IMR-90 (cell line): ENCODE data around the gene CCNG1. TPM values are rescaled to one million over a fixed set of nuclear protein-coding genes. Genes with fewer than 3 reads are reported as not detected.
A peak's percentile ranks its signal among the peaks of the same experiment; 100 is the strongest.

Experiments used
- ATAC-seq: fragments of 200-7000 bp; cut with Tn5 transposase; 2 replicates; pipeline ENCODE4 v1.9.1; 2020; ENCODE audit warnings: low read depth, mild to moderate bottlenecking, moderate library complexity
- BruUV-seq: library from RNA; stranded (reverse); fragments of 400-500 nt; replicated peaks from 2 replicates; lab custom pipeline; 2021; lab: Mats Ljungman, UMichigan
- CTCF ChIA-PET: fragments of 300-600 bp; formaldehyde crosslinking; extraction: SDS; loops from one replicate; lab custom pipeline; 2021; ENCODE audit warnings: antibody characterized with exemption; lab: Yijun Ruan, JAX
- POLR2A ChIA-PET: fragments of 300-600 bp; sonication (Branson Sonifier 250); formaldehyde crosslinking; loops from one replicate; lab custom pipeline; 2022; ENCODE audit warnings: antibody characterized with exemption; ENCODE audit not compliant: unreplicated experiment; lab: Charles Lee
- DNase-seq: peaks from one replicate; pipeline ENCODE4 v3.0.0; 2013
- H2AFZ ChIP-seq: replicated peaks from 2 replicates; pipeline ENCODE3; 2013; ENCODE audit warnings: low read length, mild to moderate bottlenecking; ENCODE audit not compliant: poor library complexity
- H2AK5ac ChIP-seq: 2 replicates; pipeline ENCODE4 v1.6.1; 2013; ENCODE audit warnings: low read depth, low read length, inconsistent platforms
- H2AK9ac ChIP-seq: replicated peaks from 2 replicates; pipeline ENCODE3; 2013; ENCODE audit warnings: mild to moderate bottlenecking, low read depth, low read length, moderate library complexity; ENCODE audit not compliant: poor library complexity
- H2BK120ac ChIP-seq: 2 replicates; pipeline ENCODE4 v1.6.1; 2013; ENCODE audit warnings: low read depth, low read length, inconsistent platforms
- H2BK15ac ChIP-seq: 3 replicates; pipeline ENCODE4 v1.6.1; 2013; ENCODE audit warnings: low read depth, low read length, inconsistent platforms
- H2BK20ac ChIP-seq: 2 replicates; pipeline ENCODE4 v1.6.1; 2013; ENCODE audit warnings: low read depth, mild to moderate bottlenecking, inconsistent platforms, low read length, moderate library complexity
- H2BK5ac ChIP-seq: 2 replicates; pipeline ENCODE4 v1.6.1; 2013; ENCODE audit warnings: mild to moderate bottlenecking, low read depth, low read length, inconsistent platforms; ENCODE audit not compliant: poor library complexity, severe bottlenecking
- H3K14ac ChIP-seq: replicated peaks from 2 replicates; pipeline ENCODE4 v1.6.1; 2013; ENCODE audit warnings: low read depth, low read length, inconsistent platforms
- H3K18ac ChIP-seq: 2 replicates; pipeline ENCODE4 v1.6.1; 2013; ENCODE audit warnings: low read depth, low read length, control low read depth
- H3K23ac ChIP-seq: 2 replicates; pipeline ENCODE4 v1.6.1; 2013; ENCODE audit warnings: low read depth, low read length, inconsistent platforms
- H3K27ac ChIP-seq: 2 replicates; pipeline ENCODE4 v1.5.1; 2013; ENCODE audit warnings: mild to moderate bottlenecking, control low read depth, low read length; ENCODE audit not compliant: insufficient read depth
- H3K27me3 ChIP-seq: 2 replicates; pipeline ENCODE4 v1.6.1; 2013; ENCODE audit warnings: low read length; ENCODE audit not compliant: control insufficient read depth, insufficient read depth
- H3K36me3 ChIP-seq: 2 replicates; pipeline ENCODE4 v1.6.1; 2013; ENCODE audit warnings: low read length, mixed read lengths; ENCODE audit not compliant: control insufficient read depth, insufficient read depth
- H3K4ac ChIP-seq: 2 replicates; pipeline ENCODE4 v1.6.1; 2013; ENCODE audit warnings: low read depth, low read length, inconsistent platforms
- H3K4me1 ChIP-seq: 2 replicates; pipeline ENCODE4 v1.6.1; 2013; ENCODE audit warnings: low read length, mixed read lengths; ENCODE audit not compliant: control insufficient read depth, insufficient read depth
- H3K4me2 ChIP-seq: 2 replicates; pipeline ENCODE4 v1.6.1; 2013; ENCODE audit warnings: low read depth, mild to moderate bottlenecking, control low read depth, low read length, moderate library complexity
- H3K4me3 ChIP-seq: 2 replicates; pipeline ENCODE4 v1.5.1; 2013; ENCODE audit warnings: low read depth, mild to moderate bottlenecking, control low read depth, low read length, moderate library complexity; ENCODE audit not compliant: insufficient read depth
- H3K56ac ChIP-seq: 2 replicates; pipeline ENCODE4 v1.6.1; 2013; ENCODE audit warnings: low read length, inconsistent platforms; ENCODE audit not compliant: insufficient read depth; ENCODE audit errors: extremely low read depth
- H3K79me1 ChIP-seq, 2 experiments: 2 replicates each; pipeline ENCODE4 v1.6.1; 2013; ENCODE audit warnings: low read length in 2 of 2, inconsistent platforms in 1 of 2, low read depth in 1 of 2
- H3K9ac ChIP-seq: 2 replicates; pipeline ENCODE4 v1.6.1; 2013; ENCODE audit warnings: low read depth, low read length, control low read depth
- H3K9me1 ChIP-seq: 2 replicates; pipeline ENCODE4 v1.6.1; 2013; ENCODE audit warnings: low read length, inconsistent platforms; ENCODE audit not compliant: insufficient read depth
- H3K9me3 ChIP-seq: 2 replicates; pipeline ENCODE4 v1.6.1; 2013; ENCODE audit warnings: low read length; ENCODE audit not compliant: control insufficient read depth, insufficient read depth
- H4K20me1 ChIP-seq: 2 replicates; pipeline ENCODE4 v1.6.1; 2013; ENCODE audit warnings: low read length, inconsistent platforms; ENCODE audit not compliant: insufficient read depth
- H4K5ac ChIP-seq: 2 replicates; pipeline ENCODE4 v1.6.1; 2013; ENCODE audit warnings: mild to moderate bottlenecking, low read depth, low read length, control low read depth
- H4K8ac ChIP-seq, 2 experiments: 2 replicates each; pipeline ENCODE4 v1.6.1; 2013; ENCODE audit warnings: low read depth in 2 of 2, low read length in 2 of 2, control low read depth in 1 of 2, inconsistent platforms in 1 of 2
- H4K91ac ChIP-seq: 2 replicates; pipeline ENCODE4 v1.6.1; 2013; ENCODE audit warnings: low read depth, low read length, inconsistent platforms; ENCODE audit not compliant: insufficient read depth
- BHLHE40 ChIP-seq: fragments of 150-350 bp; IDR thresholded peaks from 2 replicates; pipeline ENCODE4 v1.6.1; 2016; ENCODE audit warnings: mild to moderate bottlenecking, low read depth, low read length
- CEBPB ChIP-seq: IDR thresholded peaks from 2 replicates; pipeline ENCODE4 v1.6.1; 2012; ENCODE audit warnings: low read depth, low read length, improper control_type of control experiment
- CHD1 ChIP-seq: IDR thresholded peaks from 2 replicates; pipeline ENCODE4 v1.6.1; 2012; ENCODE audit warnings: low read depth, low read length, improper control_type of control experiment
- CTCF ChIP-seq: conservative IDR thresholded peaks from 2 replicates; pipeline ENCODE4 v1.5.1; 2012; ENCODE audit warnings: mild to moderate bottlenecking, low read depth, low read length, improper control_type of control experiment
- FOS ChIP-seq: fragments of 150-350 bp; IDR thresholded peaks from 2 replicates; pipeline ENCODE4 v1.6.1; 2016; ENCODE audit warnings: low read depth, low read length
- MAFK ChIP-seq: IDR thresholded peaks from 2 replicates; pipeline ENCODE4 v1.6.1; 2012; ENCODE audit warnings: low read depth, low read length, improper control_type of control experiment
- MXI1 ChIP-seq: IDR thresholded peaks from 2 replicates; pipeline ENCODE4 v1.6.1; 2012; ENCODE audit warnings: low read depth, mild to moderate bottlenecking, low read length, moderate library complexity, borderline replicate concordance
- NFE2L2 ChIP-seq: fragments of 150-350 bp; IDR thresholded peaks from 2 replicates; pipeline ENCODE4 v1.6.1; 2016; ENCODE audit warnings: low read depth, mild to moderate bottlenecking, low read length
- POLR2A ChIP-seq: IDR thresholded peaks from 2 replicates; pipeline ENCODE4 v1.6.1; 2012; ENCODE audit warnings: mild to moderate bottlenecking, low read depth, low read length
- RAD21 ChIP-seq: IDR thresholded peaks from 2 replicates; pipeline ENCODE4 v1.6.1; 2012; ENCODE audit warnings: low read length, improper control_type of control experiment
- RCOR1 ChIP-seq: IDR thresholded peaks from 2 replicates; pipeline ENCODE4 v1.6.1; 2012; ENCODE audit warnings: mild to moderate bottlenecking, low read length, improper control_type of control experiment; ENCODE audit not compliant: insufficient replicate concordance
- RFX5 ChIP-seq: IDR thresholded peaks from 2 replicates; pipeline ENCODE4 v1.8.0; 2012; ENCODE audit warnings: low read depth, mild to moderate bottlenecking, low read length, moderate library complexity
- USF2 ChIP-seq: fragments of 150-350 bp; IDR thresholded peaks from 2 replicates; pipeline ENCODE4 v1.6.1; 2017; ENCODE audit warnings: mild to moderate bottlenecking, antibody characterized with exemption, low read length, low read depth
- WGBS, 2 experiments: methylation state at CpG; one replicate each; pipeline versions ENCODE4 v1.1.5 to v1.1.7; 2013; ENCODE audit warnings: missing lambda C conversion rate in 2 of 2; ENCODE audit not compliant: insufficient read length in 1 of 2; ENCODE audit errors: extremely low coverage in 2 of 2; 5-methylcytosine and 5-hydroxymethylcytosine counted together
- dilution Hi-C: fragments of 300-500 bp; cut with HindIII; formaldehyde crosslinking; loops from one replicate; pipeline ENCODE4 v1.14.3; 2018; ENCODE audit warnings: low sequenced_read_pairs; ENCODE audit not compliant: unreplicated experiment
- in situ Hi-C: fragments of 300-500 bp; cut with MboI; formaldehyde crosslinking; loops from 3 replicates; pipeline ENCODE4 v1.14.3; 2019; ENCODE audit warnings: low sequenced_read_pairs, inconsistent platforms, mixed read lengths
- intact Hi-C: fragments of 100-400 bp; cut with micrococcal nuclease; formaldehyde crosslinking; loops from 2 replicates; pipeline ENCODE4 v1.10.0; 2022
- polyA plus RNA-seq, 3 experiments: library from polyadenylated mRNA; depleted of rRNA; stranded (reverse); fragments of >200 nt; gene quantifications; 2 replicates each; pipeline ENCODE4 v1.2.3, GENCODE V29; 2012; ENCODE audit warnings: low replicate concordance in 1 of 3
- total RNA-seq: library from RNA; depleted of rRNA; stranded (reverse); fragments of >200 nt; gene quantifications from 2 replicates; pipeline ENCODE4 v1.2.3, GENCODE V29; 2012
- TF ChIP-seq, protein P1 (sequence below): fragments of 150-350 bp; IDR thresholded peaks from 2 replicates; pipeline ENCODE4 v1.6.1; 2016; ENCODE audit warnings: low read depth, mild to moderate bottlenecking, low read length, moderate library complexity, borderline replicate concordance

Gene CCNG1
- total and polyA plus RNA-seq, 2 of the 4 experiments (the other 2 are of a cell fraction): 72.0 to 382 TPM

- Histone ChIP-seq H2AFZ (peak overlapping the region; percentile 63), H2BK20ac (no peak overlapping the region), H3K4me3 (no peak overlapping the region), H3K4me1 (no peaks in the 10 kb centered on the region), H3K56ac (no peak overlapping the region), H2BK5ac (no peak overlapping the region), H3K18ac (no peak overlapping the region), H2AK5ac (no peak overlapping the region), H3K23ac (no peak overlapping the region), H3K27me3 (no peaks in the 10 kb centered on the region), H3K9me3 (no peaks in the 10 kb centered on the region), H4K5ac (no peak overlapping the region), H3K36me3 (peaks cover 3% of the 10 kb centered on the region; the same call in 1 of the 2 replicates), H4K8ac (no peak overlapping the region), H4K91ac (no peak overlapping the region), H3K14ac (no peak overlapping the region), H2BK15ac (no peak overlapping the region), H2AK9ac (no peak overlapping the region), H4K20me1 (no peaks in the 10 kb centered on the region), H3K9ac (no peak overlapping the region), H3K27ac (no peak overlapping the region), H3K4me2 (no peak overlapping the region), H3K79me1 (peaks cover 0 to 8% of the 10 kb centered on the region in 2 experiments; a peak in 3 of 4 replicates), H3K9me1 (no peaks in the 10 kb centered on the region), H3K4ac (no peak overlapping the region), H2BK120ac (no peak overlapping the region)
- DNase-seq (peak; percentile 21), ATAC-seq (peak; percentile 29; the same call in 1 of the 2 replicates)
- ChIA-PET CTCF (interaction anchor here (0.6 to 2.0 kb wide), 4 partner anchors 10 to 1927 kb away, joined by 3 to 8 read pairs (median 3); partner anchors contain the start of gene MAT2B), POLR2A (no interaction called here)
- BruUV-seq: no TSS peak
- dilution Hi-C loops: no loop called here
- no CpG with 5 or more reads among the region's 6 CpGs for WGBS, 2 experiments
- TF ChIP-seq MAFK: no peak
- TF ChIP-seq BHLHE40: no peak
- no peak for TF ChIP-seq POLR2A
- TF ChIP-seq NFE2L2: no peak
- TF ChIP-seq RAD21: no peak
- TF ChIP-seq CHD1: no peak
- no peak for TF ChIP-seq MXI1
- TF ChIP-seq USF2: no peak
- TF ChIP-seq CTCF: no peak; the same call in 1 of the 2 replicates
- TF ChIP-seq FOS: no peak
- TF ChIP-seq RCOR1: no peak
- TF ChIP-seq CEBPB: no peak
- no peak for TF ChIP-seq RFX5
- TF ChIP-seq, protein P1, sequence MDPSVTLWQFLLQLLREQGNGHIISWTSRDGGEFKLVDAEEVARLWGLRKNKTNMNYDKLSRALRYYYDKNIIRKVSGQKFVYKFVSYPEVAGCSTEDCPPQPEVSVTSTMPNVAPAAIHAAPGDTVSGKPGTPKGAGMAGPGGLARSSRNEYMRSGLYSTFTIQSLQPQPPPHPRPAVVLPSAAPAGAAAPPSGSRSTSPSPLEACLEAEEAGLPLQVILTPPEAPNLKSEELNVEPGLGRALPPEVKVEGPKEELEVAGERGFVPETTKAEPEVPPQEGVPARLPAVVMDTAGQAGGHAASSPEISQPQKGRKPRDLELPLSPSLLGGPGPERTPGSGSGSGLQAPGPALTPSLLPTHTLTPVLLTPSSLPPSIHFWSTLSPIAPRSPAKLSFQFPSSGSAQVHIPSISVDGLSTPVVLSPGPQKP: no peak
- intact Hi-C loops: no loop called here
- in situ Hi-C loops: no loop called here
Observed at GRCh38 chr5:163489055-163489744, 51.8 kb downstream of the CCNG1 start.
